AG10803 (cell line): Measurements from ENCODE around the gene CACUL1.
"Not testable (repeated sequence)": the region's sequence is repeated elsewhere in the genome, so short reads cannot be mapped to it uniquely, and the experiment has no call there.

ENCODE experiments used
- DNase-seq: peaks from one replicate; pipeline ENCODE4 v3.0.0; 2010; ENCODE audit warnings: low read depth
- H3K4me3 ChIP-seq: 2 replicates; pipeline ENCODE4 v1.5.1; 2011; ENCODE audit warnings: mild to moderate bottlenecking, low read length, control low read depth
- CTCF ChIP-seq: conservative IDR thresholded peaks from 2 replicates; pipeline ENCODE4 v1.5.1; 2011; ENCODE audit warnings: mild to moderate bottlenecking, low read length, control low read depth, inconsistent platforms

Gene CACUL1

GRCh38 chr10:118682533-118682932, 72.2 kb downstream of the CACUL1 start:
- no peak for DNase-seq
- no peak for TF ChIP-seq CTCF

DNA sequence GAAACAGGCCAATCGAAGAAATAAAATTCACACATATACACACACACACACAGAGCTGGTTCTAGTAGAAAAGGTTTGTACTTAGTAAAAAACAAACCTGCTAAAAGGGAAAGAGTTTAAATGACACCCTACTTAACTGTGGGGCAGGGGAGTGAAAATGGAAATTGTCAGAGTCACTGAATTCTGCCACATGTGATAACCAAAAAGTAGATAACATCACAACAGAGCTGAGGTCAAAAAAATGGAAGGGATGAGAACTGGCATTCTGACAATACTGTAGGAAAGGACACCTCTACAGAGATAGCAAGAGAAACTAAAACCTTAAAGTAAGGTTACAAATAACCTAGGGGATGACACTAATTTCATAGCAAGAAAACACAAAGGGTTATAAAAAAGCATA, 74.6 kb downstream of the CACUL1 start:
- H3K4me3 ChIP-seq, result no peak overlapping the region
- DNase-seq, result no peak
- no peak for TF ChIP-seq CTCF

More at GRCh38 chr10:118682533-118682932, 72.2 kb downstream of the CACUL1 start:
- no peak overlapping the region for H3K4me3 ChIP-seq

DNA sequence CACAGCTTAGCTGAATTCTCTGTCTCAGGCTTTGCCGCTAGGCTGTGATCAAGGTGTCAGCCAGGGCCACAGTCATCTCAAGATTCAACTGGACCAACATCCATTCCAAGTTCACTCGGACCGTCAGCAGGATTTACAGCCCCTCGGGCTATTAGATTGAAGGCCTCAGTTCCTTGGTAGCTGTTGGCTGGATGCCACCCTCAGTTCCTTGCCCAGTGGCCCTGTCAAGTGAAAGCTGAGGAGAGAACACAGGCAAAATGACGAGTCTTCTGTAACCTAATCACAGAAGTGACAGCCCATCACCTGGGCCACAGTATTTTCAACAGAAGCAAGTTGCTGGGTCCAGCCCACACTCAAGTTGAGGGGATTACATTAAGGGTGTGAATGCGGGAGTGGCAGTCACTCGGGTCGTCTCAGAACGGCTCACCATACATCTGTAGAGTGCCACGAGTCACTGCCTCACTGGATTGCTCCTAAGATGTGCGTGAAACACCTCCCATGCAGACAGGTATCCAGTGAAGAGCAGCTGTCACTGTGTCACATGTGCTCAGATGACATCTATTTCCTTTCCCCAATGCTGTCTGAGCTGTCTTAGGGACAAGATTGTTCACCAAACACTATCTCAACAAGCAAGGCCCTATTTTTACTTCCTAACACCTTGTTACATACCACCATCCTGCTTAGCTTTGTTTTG, 80.4 kb downstream of the CACUL1 start:
- no peak for DNase-seq
- H3K4me3 ChIP-seq, result no peak overlapping the region
- no peak for TF ChIP-seq CTCF

DNA sequence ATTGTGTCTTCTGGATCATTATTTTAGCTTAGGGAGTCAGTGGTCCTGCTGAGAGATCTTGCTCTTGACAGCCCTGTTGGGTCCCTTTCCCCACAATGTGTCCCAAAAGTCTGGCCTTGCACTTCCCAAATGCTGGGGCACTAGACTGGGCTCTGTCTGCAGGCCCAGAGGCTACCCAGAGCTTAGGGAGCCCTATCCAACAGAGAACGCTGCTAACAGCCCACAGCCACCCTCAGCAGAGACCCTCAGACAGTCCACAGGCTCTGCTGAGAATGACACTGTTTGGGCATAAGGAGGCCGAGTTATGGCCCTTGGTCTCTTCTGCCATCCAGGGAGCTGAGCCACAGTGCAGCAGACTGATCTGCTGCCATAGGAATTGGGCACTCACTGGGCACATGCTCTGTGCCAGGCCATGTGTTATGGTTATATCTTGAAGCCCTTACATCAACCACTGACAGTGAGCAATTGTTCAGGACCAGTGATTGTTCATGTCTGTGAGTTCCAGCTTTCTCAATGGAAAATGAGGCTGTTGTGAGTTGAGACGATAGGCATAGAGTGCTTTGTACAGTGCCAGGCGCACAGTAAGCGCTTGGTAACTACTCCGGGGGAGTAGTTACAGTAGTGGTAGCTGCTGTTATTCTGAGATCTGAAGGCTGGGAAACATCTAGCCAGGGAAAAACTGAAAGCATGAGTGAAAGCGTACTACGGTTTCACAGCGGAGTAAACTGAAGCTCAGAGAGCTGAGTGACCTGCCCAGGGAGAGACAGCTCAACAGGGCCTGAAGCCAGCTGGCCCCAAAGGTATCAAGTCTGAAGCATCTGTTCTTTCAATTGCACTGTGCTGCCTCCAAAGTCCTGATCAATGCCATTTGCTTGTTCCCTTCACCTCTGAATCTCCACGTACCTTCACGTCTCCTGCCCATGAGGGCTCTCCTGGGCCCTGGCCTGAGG, 81.7 kb downstream of the CACUL1 start:
- DNase-seq, result no peak
- no peak for TF ChIP-seq CTCF
- H3K4me3 ChIP-seq, result no peak overlapping the region

GRCh38 chr10:118672153-118672552, 82.6 kb downstream of the CACUL1 start:
- DNase-seq, result no peak
- H3K4me3 ChIP-seq, result no peak overlapping the region
- no peak for TF ChIP-seq CTCF

DNA sequence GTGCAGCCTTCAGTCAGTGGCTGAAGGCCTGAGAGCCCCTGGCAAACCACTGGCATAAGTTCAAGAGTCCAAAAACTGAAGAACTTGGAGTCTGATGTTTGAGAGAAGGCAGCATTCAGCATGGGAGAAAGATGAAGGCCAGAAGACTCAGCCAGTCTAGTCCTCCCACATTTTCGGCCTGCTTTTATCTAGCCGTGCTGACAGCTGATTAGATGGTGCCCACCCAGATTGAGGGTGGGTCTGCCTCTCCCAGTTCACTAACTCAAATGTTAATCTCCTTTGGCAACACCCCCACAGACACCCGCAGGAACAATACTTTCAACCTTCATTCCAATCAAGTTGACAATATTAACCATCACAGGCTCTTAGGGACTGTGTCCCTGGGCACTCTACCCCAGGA, 83.5 kb downstream of the CACUL1 start:
- not testable (repeated sequence) for DNase-seq, H3K4me3 ChIP-seq

DNA sequence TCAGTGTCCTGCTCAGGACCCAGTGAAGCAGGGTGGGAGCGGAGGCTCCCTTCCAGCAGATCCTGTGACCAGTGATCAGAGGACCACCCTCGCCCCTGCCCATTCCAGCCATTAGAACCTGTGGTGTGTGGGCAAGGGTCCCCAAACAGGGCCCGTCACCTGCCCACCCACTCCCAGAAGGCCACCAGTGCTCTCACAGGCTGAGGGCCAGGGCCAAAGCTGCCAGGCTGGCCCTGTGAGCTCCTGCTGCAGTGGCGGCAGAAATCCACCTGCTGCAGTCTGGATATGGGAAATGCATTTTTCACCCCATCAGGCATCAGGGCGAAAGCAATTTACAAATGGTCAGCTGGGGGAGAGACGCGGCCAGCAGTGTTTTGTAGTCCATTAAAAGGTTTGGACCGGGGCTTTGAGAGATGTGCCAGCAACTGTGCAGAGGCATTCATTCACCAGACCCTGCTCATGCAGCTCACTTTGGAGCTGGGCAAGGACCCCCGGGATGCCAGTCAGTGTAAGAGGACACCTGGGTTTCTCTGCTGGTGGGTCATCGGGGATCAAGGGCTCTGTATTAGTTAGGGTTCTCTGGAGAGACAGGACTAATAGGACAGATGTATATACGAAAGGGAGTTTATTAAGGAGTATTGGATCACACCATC, 84.2 kb downstream of the CACUL1 start:
- no peak for DNase-seq
- no peak for TF ChIP-seq CTCF
- H3K4me3 ChIP-seq, result no peak overlapping the region
